ENCODE measurements around the gene FNDC10. TPM values are rescaled to one million over a fixed set of nuclear protein-coding genes. Genes with fewer than 3 reads are reported as not detected.

Gene FNDC10
- total RNA-seq, 4 donors from 2014 or later, result 9.0 to 26.2 (median 24.5) TPM

DNA sequence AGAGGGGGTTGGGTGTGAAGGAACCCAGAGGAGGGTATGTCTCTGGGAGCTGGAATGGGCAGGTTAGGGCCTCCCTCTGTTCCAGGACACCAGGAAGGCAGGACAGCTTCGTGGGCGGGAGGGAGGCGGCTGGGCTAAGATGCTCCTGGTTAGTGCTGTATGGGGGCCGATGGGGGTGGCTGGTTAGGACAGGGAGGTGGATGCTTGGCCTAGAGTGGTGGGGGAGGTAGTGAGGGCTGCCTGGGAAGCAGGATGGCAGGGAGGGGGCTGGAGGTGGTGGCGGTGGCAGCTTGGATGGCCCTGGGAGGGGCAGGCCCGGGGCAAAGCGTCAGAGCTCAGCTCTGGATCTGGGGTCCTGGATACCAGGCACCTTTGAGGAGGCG, 25.9 kb upstream of the FNDC10 start:
- H3K4me3 ChIP-seq, result no peak overlapping the region
- H3K27ac ChIP-seq, result no peak overlapping the region
- TF ChIP-seq POLR2A (IDR thresholded peaks at IDR 0.05), result no peak
- no peak for TF ChIP-seq CTCF (IDR thresholded peaks at IDR 0.05)
- TF ChIP-seq EP300 (IDR thresholded peaks at IDR 0.05), result no peak
- no peak for TF ChIP-seq POLR2AphosphoS5 (IDR thresholded peaks at IDR 0.05)
- 76% methylated on average over 8 of the region's 8 CpGs for WGBS
- peak in 1 of 2 donors; percentile 72 for DNase-seq (ENCODE audit: low spot score in 2 of 2)
- H3K4me1 ChIP-seq, result peaks cover 44% of the 10 kb centered on the region
- H3K27me3 ChIP-seq, result peaks cover 15% of the 10 kb centered on the region
- no peaks in the 10 kb centered on the region for H3K9me3 ChIP-seq
- H3K36me3 ChIP-seq, result peaks cover 9% of the 10 kb centered on the region

- Histone ChIP-seq H3K4me1 (peaks cover 40% of the 10 kb centered on the region), H3K4me3 (no peak overlapping the region), H3K27me3 (peaks cover 11% of the 10 kb centered on the region), H3K9me3 (no peaks in the 10 kb centered on the region), H3K27ac (no peak overlapping the region), H3K36me3 (peaks cover 9% of the 10 kb centered on the region)
- TF ChIP-seq CTCF (IDR thresholded peaks at IDR 0.05), result no peak
- TF ChIP-seq POLR2A (IDR thresholded peaks at IDR 0.05), result no peak
- no peak for TF ChIP-seq POLR2AphosphoS5 (IDR thresholded peaks at IDR 0.05)
- TF ChIP-seq EP300 (IDR thresholded peaks at IDR 0.05), result no peak
- DNase-seq (ENCODE audit: low spot score in 2 of 2), result peak; percentile 72 to 76
- WGBS, result 89% methylated on average over 25 of the region's 28 CpGs
Observed at GRCh38 chr1:1625404-1625775, 25.5 kb upstream of the FNDC10 start.

DNA sequence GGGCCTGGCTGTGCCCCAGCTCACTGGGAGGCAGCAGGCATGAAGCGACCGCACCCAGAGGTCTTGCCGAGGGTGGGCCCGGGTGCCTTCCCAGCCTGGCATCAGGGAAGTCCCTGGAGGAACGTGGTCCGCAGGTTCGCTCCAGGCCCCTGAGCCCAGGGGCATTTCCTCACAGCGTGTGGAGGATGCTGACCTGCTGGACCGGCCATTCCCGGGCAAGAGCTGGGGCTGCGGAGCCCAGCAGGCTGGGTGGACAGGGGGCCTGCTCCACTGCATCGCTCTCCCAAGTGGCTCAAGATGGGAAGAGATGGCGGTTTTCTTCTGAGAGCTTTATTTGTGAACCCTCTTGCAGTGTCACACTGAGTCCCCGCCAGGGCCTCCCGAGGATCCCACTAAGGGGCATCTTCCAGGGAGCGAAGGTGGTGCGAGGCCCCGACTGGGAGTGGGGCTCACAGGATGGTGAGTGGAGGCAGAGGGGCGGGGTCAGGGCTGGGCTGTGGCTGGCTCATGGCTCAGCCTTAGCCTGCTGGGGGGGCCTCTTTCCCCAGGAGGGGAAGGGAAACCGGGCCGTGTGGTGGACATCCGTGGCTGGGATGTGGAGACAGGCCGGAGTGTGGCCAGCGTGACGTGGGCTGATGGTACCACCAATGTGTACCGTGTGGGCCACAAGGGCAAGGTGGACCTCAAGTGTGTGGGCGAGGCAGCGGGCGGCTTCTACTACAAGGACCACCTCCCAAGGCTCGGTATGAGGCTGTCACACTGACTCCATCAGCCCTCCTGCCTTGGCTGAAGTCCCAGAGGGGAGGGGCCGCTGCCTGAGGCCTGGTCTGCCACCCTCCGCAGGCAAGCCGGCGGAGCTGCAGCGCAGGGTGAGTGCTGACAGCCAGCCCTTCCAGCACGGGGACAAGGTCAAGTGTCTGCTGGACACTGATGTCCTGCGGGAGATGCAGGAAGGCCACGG, 24.8 kb upstream of the FNDC10 start:
- no peak overlapping the region for H3K4me3 ChIP-seq
- H3K36me3 ChIP-seq, result peaks cover 9% of the 10 kb centered on the region
- DNase-seq (ENCODE audit: low spot score in 2 of 2), result peak; percentile 67 to 78
- no peaks in the 10 kb centered on the region for H3K9me3 ChIP-seq
- peaks cover 33% of the 10 kb centered on the region for H3K4me1 ChIP-seq
- no peak for TF ChIP-seq POLR2A (IDR thresholded peaks at IDR 0.05)
- TF ChIP-seq POLR2AphosphoS5 (IDR thresholded peaks at IDR 0.05), result no peak
- no peak for TF ChIP-seq EP300 (IDR thresholded peaks at IDR 0.05)
- no peak for TF ChIP-seq CTCF (IDR thresholded peaks at IDR 0.05)
- H3K27me3 ChIP-seq, result peaks cover 6% of the 10 kb centered on the region
- no peak overlapping the region for H3K27ac ChIP-seq
- 79% methylated on average over 23 of the region's 38 CpGs for WGBS

DNA sequence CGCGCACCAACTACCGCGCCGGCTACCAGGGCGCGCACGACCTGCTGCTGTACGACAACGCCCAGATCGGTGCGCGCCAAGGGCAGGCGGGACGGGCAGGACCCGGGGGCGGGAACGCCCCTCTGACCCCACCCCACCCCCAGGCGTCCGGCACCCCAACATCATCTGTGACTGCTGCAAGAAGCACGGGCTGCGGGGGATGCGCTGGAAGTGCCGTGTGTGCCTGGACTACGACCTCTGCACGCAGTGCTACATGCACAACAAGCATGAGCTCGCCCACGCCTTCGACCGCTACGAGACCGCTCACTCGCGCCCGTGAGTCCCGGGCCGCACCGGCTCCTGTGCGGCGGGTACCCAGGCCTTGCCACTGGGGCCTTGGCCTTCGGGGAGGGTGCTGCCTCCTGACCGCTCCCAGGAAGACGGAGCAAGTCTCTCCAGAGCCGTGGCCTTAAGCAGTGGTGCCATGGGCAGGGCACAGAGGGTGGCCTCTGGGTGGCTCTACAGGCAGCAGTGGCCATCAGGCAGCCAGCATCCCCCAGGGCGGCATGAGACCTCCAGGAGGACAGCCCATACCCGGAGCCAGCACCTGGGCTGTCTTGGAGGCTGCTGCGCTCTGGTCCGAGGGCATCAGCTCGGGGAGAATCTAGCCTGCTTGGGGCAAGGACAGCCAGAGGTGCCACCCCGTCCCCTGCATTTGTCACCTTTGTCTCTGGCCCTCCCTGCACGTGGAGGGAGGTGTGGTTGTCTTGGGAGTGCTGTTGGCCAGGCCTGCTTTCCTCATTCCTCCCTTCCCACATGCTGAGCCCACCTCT, 23.9 kb upstream of the FNDC10 start:
- H3K27me3 ChIP-seq, result no peaks in the 10 kb centered on the region
- peaks cover 9% of the 10 kb centered on the region for H3K36me3 ChIP-seq
- WGBS, result 91% methylated on average over 20 of the region's 51 CpGs
- H3K9me3 ChIP-seq, result no peaks in the 10 kb centered on the region
- DNase-seq (ENCODE audit: low spot score in 2 of 2), result no peak
- no peak for TF ChIP-seq EP300 (IDR thresholded peaks at IDR 0.05)
- no peak for TF ChIP-seq POLR2A (IDR thresholded peaks at IDR 0.05)
- no peak for TF ChIP-seq POLR2AphosphoS5 (IDR thresholded peaks at IDR 0.05)
- TF ChIP-seq CTCF (IDR thresholded peaks at IDR 0.05), result no peak
- H3K27ac ChIP-seq, result no peak overlapping the region
- no peak overlapping the region for H3K4me3 ChIP-seq
- H3K4me1 ChIP-seq, result peaks cover 24% of the 10 kb centered on the region

DNA sequence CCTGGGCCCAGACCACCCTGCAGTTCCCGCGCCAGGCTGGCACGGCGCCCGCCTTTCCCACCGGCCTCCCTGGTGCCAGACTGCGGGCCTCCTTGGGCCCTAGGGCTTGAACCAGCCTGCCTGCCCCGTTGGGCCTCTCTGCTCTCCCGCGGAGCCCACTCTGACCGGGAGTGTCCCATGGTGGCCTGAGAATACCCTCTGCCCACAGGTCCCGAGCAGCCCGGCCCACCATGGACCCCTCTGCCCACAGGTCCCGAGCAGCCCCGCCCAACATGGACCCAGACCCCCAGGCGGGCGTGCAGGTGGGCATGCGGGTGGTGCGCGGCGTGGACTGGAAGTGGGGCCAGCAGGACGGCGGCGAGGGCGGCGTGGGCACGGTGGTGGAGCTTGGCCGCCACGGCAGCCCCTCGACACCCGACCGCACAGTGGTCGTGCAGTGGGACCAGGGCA, 23.3 kb upstream of the FNDC10 start:
- Histone ChIP-seq H3K27ac (no peak overlapping the region), H3K9me3 (no peaks in the 10 kb centered on the region), H3K36me3 (peaks cover 11% of the 10 kb centered on the region), H3K4me3 (no peak overlapping the region), H3K4me1 (peaks cover 18% of the 10 kb centered on the region), H3K27me3 (no peaks in the 10 kb centered on the region)
- TF ChIP-seq CTCF (IDR thresholded peaks at IDR 0.05), result no peak
- no peak for TF ChIP-seq POLR2A (IDR thresholded peaks at IDR 0.05)
- no peak for TF ChIP-seq EP300 (IDR thresholded peaks at IDR 0.05)
- no peak for TF ChIP-seq POLR2AphosphoS5 (IDR thresholded peaks at IDR 0.05)
- DNase-seq (ENCODE audit: low spot score in 2 of 2), result peak in 1 of 2 donors; percentile 63
- WGBS, result no CpG with 5 or more reads among the region's 33 CpGs

Measured in suprapubic skin (tissue), 4 donors.